Measurements from ENCODE around the gene COL4A2.
"Not testable (repeated sequence)": the region's sequence is repeated elsewhere in the genome, so short reads cannot be mapped to it uniquely, and the experiment has no call there.

COL4A2 gene

DNA sequence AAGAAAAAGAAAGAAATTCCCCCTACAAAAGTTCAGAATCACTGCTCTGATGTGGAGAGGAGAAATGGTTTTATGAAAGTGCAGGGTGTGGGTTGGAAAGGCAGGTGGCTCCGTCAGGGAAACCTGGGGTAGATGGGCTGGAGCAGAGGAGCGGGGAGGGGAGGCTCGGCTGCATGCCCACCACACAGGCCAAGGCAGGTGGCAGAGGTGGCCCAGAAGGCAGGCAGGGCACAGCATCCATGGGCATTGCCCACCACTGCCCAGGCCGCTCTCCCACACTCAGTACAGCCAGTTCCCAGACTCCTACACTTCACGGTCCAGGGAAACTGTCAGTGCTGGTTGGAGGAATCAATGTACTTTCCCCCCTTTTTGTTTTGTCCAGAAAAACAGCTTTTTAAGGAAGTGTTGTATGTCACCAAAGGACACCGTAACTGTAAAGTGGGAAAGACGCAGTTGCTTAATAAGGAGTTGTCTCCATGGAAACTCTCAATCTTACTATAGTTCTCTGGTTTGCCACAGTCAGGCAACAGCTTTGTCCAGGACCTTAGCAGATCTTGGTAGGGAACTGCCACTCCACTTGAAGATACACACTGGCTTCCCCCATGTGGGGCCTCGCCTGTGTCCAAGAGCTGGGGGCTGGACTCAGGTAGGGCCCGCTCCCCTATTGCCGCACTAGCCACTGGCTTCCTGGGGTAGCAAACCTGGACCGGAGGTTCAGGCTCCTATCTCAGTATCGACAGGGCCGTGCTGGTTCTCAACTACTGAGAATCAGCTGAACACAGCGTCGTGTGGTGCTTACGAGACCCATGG lies 171.5 kb downstream of the COL4A2 start:
- DNase-seq (ENCODE audit: low read depth) = no peak

DNA sequence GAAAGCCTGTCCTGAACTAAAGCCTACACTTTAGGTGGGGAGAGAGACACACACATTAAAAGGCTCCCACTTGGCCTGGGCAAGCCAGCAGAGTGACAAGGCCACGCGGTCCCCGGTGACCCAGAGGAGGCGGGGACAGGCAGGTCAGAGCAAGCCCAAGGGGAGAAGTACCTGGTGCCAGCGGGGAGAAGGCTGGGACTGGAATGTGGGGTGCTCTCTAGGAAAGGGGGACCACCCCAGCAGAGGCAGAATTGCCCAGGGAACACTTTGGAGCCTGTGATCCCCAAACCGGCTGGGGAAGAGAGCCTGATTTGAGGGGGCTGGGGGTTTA lies 172.1 kb downstream of the COL4A2 start:
- no peak for DNase-seq (ENCODE audit: low read depth)

DNA sequence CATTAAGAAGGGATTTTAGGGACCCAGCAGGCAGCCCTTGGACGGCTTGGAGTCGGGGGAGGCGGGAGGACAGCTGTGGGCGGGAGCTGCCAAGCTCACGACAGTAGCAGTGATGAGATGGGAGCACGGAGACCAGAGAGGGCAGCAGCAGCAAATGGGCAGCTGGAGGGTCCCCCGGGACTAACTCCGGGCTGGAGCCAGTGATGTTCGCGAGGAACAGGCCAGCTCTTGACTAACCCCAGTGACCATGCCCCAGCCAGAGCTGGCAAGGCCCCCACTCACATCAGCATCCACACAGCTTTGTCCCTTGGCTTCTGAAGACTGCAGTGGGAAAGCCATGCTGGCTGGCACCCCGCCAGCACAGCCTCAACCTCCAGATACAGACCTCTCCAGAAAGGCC lies 172.6 kb downstream of the COL4A2 start:
- no peak for DNase-seq (ENCODE audit: low read depth)

DNA sequence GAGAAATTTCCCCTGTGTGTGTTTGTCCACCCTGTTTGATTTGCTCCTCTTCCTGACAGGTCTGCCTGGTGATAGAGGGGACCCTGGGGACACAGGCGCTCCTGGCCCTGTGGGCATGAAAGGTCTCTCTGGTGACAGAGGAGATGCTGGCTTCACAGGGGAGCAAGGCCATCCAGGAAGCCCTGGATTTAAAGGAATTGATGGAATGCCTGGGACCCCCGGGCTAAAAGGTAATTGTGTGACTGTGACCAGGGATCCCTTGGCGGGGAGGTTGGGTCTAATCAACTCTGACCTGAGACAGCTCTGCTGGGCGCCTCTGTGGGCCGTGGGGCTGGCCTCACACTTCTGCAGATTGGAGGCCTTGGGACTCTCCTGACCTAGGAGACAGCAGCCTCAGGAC lies 173.1 kb downstream of the COL4A2 start:
- no peak for DNase-seq (ENCODE audit: low read depth)

DNA sequence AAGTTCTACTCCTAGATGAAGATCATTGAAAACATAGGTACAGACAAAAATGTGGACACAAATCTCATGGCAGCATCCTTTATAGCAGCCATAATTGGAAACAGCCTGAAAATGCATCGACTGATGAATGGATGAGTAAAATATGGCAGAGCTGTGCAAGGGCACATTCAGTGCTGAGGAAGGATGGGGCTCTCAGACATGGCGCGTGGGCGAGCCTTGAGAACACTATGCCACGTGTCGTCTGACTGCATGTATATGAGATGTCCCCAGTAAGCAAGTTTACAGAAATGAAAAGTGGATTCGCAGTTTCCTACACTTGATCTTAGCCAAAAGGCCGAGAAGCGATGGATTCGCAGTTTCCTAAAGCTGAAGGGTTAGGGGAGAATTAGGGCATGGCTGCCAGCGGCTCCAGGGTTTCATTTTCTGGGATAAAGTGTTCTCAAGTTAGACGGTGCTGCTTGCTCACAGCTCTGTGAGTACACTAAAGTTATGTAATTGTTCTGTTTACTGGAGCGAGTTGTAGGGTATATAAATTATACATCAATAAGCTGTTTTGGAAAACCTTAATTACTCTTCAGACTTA lies 176.4 kb downstream of the COL4A2 start:
- DNase-seq (ENCODE audit: low read depth) = no peak

DNA sequence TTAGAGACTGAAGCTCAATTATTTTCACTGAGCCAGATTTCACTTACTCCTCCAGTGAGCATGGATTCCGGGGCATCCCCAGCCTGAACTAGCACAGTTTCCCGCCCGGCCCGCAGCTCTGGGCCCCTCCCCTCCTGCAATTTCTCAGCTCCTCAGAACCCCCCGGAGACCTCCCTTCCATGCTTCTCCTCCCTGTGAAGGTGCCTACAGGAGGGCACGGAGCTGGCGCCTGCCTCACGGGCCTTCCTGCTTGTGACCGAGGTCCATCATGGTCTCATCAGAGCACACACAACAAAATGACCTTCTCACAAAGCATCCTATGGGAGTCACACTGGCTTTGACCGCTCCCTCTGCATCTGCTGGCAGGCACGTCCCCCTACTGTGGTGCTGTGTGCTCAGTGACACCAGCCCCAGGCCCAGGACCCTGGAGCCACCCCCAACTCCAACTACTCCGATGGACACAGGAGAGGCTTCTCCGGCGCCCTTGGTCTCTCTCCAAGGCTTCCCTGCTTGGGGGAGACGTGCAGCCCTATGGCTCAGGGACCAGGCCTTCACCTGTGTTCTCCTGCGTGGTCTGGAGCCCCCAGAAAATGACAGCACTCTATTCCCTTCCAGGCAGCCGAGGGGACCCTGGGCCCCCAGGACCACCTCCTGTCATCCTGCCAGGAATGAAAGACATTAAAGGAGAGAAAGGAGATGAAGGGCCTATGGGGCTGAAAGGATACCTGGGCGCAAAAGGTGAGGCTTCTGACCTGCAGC lies 177.4 kb downstream of the COL4A2 start:
- no peak for DNase-seq (ENCODE audit: low read depth)

DNA sequence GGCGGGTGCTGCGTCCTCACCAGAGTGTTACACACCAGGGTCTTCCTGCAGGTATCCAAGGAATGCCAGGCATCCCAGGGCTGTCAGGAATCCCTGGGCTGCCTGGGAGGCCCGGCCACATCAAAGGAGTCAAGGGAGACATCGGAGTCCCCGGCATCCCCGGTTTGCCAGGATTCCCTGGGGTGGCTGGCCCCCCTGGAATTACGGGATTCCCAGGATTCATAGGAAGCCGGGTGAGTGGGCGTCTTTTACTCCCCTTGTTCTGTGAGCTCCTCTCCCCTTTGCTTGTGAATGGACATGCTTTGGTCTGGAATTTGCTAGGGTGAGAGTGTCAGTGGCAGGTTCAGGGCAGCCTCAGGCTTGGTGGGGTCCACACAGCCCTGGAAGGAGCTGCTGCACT lies 178.5 kb downstream of the COL4A2 start:
- DNase-seq (ENCODE audit: low read depth) = no peak

DNA sequence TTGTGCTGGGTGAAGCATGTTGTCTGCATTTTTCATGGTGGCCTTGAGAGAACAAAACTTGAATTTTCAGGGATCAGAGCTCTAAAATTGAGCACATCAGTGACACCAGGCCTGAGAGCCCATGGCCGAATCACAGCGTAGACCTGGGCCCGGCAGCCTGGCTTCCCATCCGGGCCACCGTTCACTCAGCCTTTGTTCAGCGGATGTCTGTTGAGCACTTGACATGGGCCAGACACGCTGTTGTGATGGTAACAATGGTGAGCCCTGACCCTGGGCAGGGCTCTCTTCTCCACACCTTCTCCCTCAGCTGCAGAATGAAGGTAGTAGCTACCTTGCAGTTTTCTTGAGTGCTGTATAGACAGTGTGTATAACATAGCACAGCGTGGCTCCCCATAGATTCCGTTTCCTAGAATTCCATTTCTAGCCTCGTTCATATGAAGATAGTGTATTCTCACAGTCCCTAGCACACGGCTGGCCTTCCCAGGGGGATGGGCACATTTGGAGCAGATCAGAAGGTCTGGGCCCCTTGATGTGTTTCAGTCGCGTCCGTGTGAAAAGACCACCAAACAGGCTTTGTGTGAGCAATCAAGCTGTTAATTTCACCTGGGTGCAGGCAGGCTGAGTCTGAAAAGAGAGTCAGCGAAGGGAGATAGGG lies 179.1 kb downstream of the COL4A2 start:
- no peak for DNase-seq (ENCODE audit: low read depth)

DNA sequence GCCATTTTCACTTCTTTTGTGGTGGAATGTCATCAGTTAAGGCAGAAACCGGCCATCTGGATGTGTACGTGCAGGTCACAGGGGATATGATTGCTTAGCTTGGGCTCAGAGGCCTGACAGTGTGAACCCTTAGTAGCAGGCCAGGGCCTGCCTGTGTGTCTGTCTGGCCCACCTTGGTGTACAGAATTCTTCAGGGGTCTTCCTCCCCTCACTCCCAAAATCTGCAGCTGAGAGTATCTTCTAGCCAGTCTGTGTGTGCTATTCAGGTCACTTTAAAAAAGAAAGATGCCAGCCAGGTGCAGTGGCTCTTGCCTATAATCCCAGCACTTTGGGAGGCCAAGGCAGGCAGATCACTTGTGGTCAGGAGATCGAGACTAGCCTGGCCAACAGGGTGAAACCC lies 179.8 kb downstream of the COL4A2 start:
- DNase-seq (ENCODE audit: low read depth) = not testable (repeated sequence)

DNA sequence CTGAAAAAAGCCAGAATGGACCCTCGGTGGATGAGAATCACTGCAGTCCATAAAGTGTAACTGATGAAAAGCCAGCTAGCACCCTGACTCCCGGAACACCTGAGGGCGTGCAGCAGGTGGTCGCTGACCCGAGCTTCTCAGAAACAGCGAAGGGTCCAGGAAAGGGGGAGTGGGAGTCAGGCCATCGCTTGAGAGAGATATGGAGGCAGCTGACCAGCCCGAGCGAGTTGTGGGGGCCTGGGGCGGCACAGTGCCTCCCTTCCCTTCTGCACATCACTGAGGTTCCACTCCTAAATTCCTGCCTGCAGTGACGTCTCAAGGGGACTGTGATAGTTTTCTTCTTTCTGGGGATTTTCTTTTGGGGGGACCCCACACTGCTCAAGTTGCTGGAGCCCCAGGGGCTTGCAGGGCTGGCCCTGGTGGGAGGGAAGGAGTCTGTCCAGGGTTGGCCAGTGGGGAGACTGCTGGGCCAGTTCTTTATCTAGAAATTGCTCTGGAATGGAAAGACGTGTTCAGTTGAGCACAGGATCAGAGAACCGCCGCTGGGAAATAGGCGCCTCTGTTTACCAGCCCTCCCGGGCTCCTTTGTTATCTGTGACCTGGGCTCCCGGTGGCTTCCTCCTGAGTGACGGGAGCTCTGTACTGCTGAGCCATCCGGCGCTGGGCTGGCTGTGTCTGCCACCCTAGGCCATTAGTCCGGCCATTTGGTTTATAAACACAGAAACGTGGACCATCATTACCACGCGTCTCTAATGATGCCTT lies 183.1 kb downstream of the COL4A2 start:
- no peak for DNase-seq (ENCODE audit: low read depth)

DNA sequence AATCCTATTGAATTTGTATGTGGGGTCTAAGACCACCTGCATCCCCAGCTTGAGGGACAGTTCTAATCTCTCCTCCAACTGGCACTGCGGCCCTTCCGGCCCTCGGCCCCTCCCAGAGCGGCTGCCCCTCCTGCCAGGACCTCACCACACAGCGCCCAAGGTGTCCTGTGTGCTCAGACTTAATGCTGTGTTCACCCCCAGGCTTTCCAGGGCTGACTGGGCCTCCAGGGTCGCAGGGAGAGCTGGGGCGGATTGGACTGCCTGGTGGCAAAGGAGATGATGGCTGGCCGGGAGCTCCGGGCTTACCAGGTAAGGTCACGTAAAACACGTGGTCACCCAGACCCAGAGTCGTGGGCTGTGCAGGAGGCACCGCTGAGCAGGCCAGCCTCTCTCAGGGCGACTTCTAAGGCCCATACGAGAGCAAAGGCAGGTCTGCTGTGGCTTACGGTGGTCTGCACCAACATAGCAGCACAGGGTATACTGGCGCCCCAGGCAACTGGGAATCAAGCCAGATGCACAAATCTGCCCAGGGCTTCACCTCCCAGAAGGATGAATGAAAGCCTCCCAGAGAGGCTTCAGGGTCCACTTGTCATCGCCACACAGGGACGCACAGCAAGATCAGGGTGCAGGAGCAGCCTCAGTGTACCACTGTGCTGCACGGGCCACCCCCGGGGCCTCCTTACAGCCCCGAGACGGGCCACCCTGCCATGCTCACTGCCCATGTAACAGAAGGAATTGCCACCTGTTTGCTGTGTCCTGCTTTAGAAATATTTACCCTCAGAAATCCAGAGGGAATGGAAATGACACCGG lies 185.0 kb downstream of the COL4A2 start:
- no peak for DNase-seq (ENCODE audit: low read depth)

DNA sequence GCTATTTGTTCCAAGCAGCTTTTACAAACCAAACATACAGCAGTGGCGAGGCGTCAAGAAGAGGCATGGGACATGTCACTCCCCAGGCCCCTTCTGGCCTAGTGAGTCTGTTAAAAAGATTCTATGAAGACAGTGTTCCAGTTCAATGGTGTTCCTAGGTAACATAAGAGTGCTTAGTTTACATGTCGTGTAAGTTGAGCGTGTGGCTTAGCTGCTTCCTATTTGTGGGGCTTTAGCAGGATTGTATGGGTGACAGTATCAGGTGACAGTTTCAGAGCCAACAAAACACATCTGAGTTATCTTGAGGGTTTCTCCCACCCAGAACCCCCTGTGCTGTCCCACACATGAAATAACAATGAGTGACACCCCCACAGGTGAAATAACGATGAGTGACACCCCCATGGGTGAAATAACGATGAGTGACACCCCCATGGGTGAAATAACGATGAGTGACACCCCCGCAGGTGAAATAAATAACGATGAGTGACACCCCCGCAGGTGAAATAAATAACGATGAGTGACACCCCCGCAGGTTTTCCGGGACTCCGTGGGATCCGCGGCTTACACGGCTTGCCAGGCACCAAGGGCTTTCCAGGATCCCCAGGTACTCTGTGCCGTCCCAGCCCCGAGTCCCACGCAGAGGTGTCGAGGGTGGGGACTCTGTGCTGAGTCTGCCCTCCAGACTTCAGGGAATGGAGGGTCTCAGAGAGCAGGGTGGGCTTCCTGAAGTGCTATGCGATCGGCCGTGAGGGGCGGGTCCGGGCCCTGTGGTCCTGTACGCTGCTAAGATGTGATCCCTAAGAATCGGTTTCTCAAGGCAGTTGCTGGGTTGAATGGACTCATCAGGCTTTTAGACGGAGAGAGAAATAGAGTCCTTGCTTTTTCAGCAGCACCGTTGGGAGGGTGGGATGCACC lies 185.9 kb downstream of the COL4A2 start:
- no peak for DNase-seq (ENCODE audit: low read depth)

DNA sequence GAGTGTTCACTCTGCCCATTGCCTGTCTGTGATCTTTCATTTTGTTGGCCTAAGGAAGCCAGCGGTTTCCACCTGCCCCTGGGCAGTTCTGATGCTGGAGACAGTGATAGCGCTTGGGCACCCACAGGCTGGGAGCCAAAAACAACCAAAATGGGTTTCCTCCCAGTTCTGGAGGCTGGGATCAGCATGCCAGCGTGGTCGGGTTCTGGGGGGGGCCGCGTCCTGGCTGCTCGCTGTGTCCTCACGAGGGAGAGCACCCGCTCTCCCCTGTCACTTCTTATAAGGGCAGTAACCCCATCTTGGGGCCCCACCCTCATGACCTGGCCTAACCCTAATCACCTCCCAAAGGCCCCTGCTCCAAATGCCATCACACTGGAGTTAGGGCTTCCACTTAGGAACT lies 186.5 kb downstream of the COL4A2 start:
- DNase-seq (ENCODE audit: low read depth) = no peak

DNA sequence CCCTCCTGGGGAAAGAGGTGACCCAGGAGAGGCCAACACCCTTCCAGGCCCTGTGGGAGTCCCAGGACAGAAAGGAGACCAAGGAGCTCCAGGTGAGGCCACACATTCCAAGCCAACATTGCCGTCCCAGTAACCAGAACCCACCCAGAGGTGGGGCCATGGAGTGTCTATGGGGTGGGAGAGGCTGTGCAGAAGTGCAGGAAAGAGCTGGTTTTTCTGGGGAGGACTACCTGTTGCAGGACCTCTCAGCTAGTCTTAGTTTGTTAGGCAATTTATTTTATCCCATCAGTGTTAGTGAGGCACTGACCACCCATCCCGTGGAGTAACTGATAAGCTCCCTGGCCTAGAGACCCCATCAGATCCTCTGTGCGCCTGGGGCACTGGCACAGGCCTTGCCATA lies 188.3 kb downstream of the COL4A2 start:
- no peak for DNase-seq (ENCODE audit: low read depth)

DNA sequence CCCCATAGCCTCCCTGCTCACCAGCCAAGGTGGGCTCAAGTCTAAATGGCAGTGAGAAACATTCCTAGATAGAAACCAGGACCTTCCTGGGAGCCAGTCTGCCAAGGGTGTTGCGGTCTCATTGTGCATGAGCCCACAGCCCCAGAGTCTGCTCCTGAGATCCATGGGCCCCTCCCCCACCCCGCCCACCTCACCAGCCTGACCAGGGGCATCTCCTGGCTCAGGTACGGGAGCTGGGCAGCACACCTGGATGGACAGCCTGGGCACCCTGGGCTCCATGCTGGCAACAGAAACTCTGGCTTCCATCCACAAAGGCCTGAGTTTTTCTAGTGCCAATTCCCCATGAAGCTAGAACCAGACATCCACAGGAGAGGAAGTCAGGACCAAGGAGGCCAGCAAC lies 188.8 kb downstream of the COL4A2 start:
- no peak for DNase-seq (ENCODE audit: low read depth)

DNA sequence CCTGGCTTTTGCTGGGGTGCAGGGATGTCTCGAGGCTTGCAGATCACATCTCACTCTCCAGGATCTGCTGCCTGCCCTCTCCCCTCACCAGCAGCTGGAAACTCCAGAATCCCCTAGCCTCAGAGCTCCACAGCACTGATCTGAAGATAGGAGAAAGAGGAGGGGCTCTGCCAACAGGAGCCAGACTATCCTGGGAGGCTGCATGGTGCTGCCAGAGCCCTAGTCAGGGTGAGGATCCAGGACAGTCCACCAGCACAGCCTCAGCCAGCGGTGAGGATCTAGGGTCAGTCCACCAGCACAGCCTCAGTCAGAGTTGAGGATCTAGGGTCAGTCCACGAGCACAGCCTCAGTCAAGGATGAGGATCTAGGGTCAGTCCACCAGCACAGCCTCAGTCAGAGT lies 189.2 kb downstream of the COL4A2 start:
- DNase-seq (ENCODE audit: low read depth) = no peak

DNA sequence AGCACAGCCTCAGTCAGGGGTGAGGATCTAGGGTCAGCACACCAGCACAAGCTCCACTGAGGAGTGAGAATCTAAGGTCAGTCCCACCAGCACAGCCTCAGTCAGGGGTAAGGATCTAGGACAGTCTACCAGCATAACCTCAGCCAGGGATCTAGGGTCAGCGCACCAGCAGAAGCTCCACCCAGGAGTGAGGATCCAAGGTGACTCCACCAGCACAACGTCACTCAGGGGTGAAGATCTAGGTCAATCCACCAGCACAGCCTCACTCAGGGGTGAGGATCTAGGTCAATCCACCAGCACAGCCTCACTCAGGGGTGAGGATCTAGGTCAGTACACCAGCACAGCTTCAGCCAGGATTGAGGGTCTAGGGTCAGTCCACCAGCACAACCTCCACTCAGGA lies 189.9 kb downstream of the COL4A2 start:
- DNase-seq (ENCODE audit: low read depth) = no peak

DNA sequence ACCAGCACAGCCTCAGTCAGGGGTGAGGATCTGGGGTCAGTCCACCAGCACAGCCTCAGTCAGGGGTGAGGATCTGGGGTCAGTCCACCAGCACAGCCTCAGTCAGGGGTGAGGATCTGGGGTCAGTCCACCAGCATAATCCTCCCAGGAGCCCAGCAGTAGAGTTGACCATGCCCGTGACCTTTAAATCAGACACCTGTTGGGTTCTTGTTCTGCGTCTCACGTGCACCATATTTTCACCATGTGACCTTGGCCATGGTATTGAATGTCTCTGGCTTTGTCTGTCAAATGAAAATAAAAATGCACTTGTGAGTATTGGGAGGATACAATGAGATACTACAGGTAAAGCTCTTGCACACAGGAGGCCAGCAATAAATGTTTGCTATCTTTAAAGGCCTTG lies 190.8 kb downstream of the COL4A2 start:
- not testable (repeated sequence) for DNase-seq (ENCODE audit: low read depth)

DNA sequence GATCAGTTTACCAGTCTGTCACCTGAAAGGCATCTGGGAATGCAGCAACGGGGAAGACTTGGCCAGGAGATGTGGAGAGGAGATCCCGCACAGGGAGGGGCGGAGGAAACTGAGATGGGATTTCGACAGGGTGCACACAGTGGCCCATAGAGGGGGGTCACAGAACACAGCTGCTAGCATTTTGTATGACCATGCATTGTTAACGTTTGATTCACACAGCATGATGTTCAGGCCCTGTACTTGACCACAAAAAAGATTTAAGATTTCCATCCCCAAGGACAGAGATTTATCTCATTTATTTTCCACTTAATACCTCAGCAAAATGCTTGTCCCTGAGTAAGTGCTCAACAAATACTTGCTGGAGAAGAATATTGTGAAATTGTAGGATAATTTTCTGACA lies 191.2 kb downstream of the COL4A2 start:
- DNase-seq (ENCODE audit: low read depth) = no peak

DNA sequence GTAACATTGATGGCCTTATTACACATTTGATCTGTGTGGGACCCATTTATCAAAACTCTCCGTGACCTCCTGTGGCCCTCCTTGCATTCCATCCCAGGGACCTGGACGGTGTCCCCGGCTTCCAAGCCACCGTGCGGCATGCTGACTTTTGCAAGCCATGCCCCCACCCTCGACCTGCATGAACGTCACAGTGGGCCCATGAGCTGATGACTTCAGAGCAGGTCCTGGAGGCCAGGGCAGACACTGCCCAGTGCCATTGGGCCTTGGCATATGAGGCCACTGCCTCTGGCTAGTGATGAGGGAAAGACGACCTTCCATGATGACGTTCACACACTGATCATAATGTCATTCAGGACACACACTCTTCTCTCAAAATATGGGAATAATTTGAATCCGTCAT lies 191.7 kb downstream of the COL4A2 start:
- DNase-seq (ENCODE audit: low read depth) = no peak

Data from HS-27A (cell line).